Tibial artery (tissue), 4 donors: ENCODE measurements around the gene MRPS6.
A peak's percentile ranks its signal among the peaks of the same experiment; 100 is the strongest.

Source experiments
- DNase-seq, 2 donors: peaks; one replicate each; pipeline ENCODE4 v3.0.0-alpha.2; 2019
- H3K27ac ChIP-seq, 2 donors: fragments of 200-600 bp; sonication (generic) in 1 of 2; 1 replicate in 1 of 2; 2 replicates in 1 of 2; pipeline ENCODE4 v1.5.1; 2018 to 2019; ENCODE audit warnings: mild to moderate bottlenecking in 1 of 2
- H3K27me3 ChIP-seq, 2 donors: fragments of 200-600 bp; sonication (generic) in 1 of 2; one replicate each; pipeline versions ENCODE4 v1.5.1 to v1.6.0; 2016 to 2019
- H3K36me3 ChIP-seq, 3 donors: fragments of 200-600 bp; sonication (generic) in 2 of 3; one replicate each; pipeline ENCODE4 v1.5.1; 2016 to 2019; ENCODE audit warnings: mild to moderate bottlenecking in 2 of 3
- H3K4me1 ChIP-seq, 4 donors: fragments of 200-600 bp; sonication (generic) in 2 of 4; 1 replicate in 3 of 4; 2 replicates in 1 of 4; pipeline ENCODE4 v1.5.1; 2016 to 2019
- H3K4me3 ChIP-seq, 2 donors: fragments of 200-600 bp; sonication (generic) in 1 of 2; 1 replicate in 1 of 2; 2 replicates in 1 of 2; pipeline ENCODE4 v1.5.1; 2018 to 2019; ENCODE audit warnings: mild to moderate bottlenecking in 2 of 2
- H3K9me3 ChIP-seq, 3 donors: fragments of 200-600 bp; sonication (generic) in 1 of 3; one replicate each; pipeline ENCODE4 v1.5.1; 2016 to 2019
- CTCF ChIP-seq, 2 experiments: fragments of 200-600 bp in 1 of 2; fragments of 450-650 bp in 1 of 2; IDR thresholded peaks; one replicate each; pipeline ENCODE4 v1.5.1; 2017 to 2019; ENCODE audit warnings: antibody characterized with exemption in 2 of 2, mild to moderate bottlenecking in 1 of 2, moderate library complexity in 1 of 2
- intact Hi-C: fragments of 100-400 bp; cut with DNase I; formaldehyde crosslinking; loops from one replicate; pipeline ENCODE4 v1.15.0; 2023; ENCODE audit warnings: low total_unique reads

The MRPS6 gene

GRCh38 chr21:34073032-34073748 lies at the start of gene MRPS6, which contains the start of gene SLC5A3:
Gene MRPS6, plus strand, starts transcription at chr21:34073578. Its CDS starts 123 bp downstream, at chr21:34073701.
Gene SLC5A3, plus strand, starts transcription at chr21:34073578. Its CDS starts 21,621 bp downstream, at chr21:34095199.
- Histone ChIP-seq H3K36me3 (no peaks in the 10 kb centered on the region), H3K4me3 (peak within 1 kb of the TSS; percentile 77 to 84), H3K9me3 (no peaks in the 10 kb centered on the region), H3K27me3 (no peaks in the 10 kb centered on the region), H3K27ac (peak within 1 kb of the TSS; percentile 87 to 92), H3K4me1 (peaks cover 0 to 48% (median 13%) of the 10 kb centered on the region in 4 donors)
- peak in 1 of 2 experiments; percentile 30 for TF ChIP-seq CTCF (IDR thresholded peaks at IDR 0.05)
- DNase-seq, result peak; percentile 67 to 89
- intact Hi-C loops, result loop anchor here (5.0 to 10.0 kb wide), 4 partner anchors 54 to 274 kb away; no protein-coding TSS in a partner anchor

GRCh38 chr21:34023691-34024373 lies 49.5 kb upstream of the MRPS6 start:
- no peak overlapping the region for H3K4me3 ChIP-seq
- no peak for TF ChIP-seq CTCF (IDR thresholded peaks at IDR 0.05)
- H3K27ac ChIP-seq, result no peak overlapping the region
- DNase-seq, result no peak
- intact Hi-C loops, result no loop called here
- peaks cover 0 to 6% (median 0%) of the 10 kb centered on the region in 3 donors for H3K9me3 ChIP-seq
- H3K27me3 ChIP-seq, result no peaks in the 10 kb centered on the region
- peaks cover 0 to 8% (median 3%) of the 10 kb centered on the region in 4 donors for H3K4me1 ChIP-seq
- no peaks in the 10 kb centered on the region for H3K36me3 ChIP-seq

DNA sequence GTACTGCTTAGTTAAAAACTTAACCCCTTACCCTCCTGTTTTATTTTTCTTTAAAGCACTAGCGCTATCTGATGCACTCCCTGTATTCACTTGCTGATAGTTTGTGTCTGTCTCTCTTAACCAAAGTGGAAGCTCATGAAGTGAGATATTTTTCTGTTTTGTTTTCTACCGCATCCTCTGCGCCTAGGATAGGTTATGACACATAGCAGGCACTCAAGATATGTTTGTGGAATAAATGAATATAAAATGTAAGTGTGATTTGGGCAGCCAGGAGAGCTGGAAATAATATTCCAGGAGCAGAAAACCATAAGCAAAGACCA lies 49.0 kb upstream of the MRPS6 start:
- no peak for TF ChIP-seq CTCF (IDR thresholded peaks at IDR 0.05)
- Histone ChIP-seq H3K27me3 (no peaks in the 10 kb centered on the region), H3K4me1 (peaks cover 0 to 8% (median 3%) of the 10 kb centered on the region in 4 donors), H3K4me3 (no peak overlapping the region), H3K36me3 (no peaks in the 10 kb centered on the region), H3K9me3 (peaks cover 0 to 6% (median 0%) of the 10 kb centered on the region in 3 donors), H3K27ac (no peak overlapping the region)
- no peak for DNase-seq
- intact Hi-C loops, result no loop called here

DNA sequence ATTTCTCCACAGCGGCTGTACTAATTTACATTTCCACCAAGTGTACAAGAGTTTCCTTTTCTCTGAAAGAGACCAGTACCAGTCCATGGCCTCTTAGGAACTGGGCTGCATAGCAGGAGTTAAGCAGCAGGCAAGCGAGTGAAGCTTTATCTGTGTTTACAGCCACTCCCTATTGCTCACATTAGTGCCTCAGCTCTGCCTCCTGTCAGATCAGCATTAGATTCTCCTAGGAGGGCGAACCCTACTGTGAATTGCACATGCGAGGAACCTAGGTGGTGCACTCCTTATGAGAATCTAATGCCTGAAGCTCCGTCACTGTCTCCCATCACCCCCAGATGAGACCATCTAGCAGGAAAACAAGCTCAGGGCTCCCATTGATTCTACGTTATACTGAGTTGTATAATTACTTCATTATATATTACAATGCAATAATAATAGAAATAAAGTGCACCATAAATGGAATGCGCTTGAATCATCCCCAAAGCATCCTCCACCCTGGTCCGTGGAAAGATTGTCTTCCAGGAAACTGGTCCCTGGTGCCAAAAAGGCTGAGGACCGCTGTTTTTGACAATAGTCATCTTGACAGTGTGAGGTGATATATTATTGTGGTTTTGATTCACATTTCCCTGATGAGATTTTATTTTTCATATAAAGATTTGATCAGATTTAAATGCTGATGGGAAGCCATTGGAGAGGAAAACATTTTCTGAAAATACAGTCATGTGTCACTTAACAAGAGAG lies 45.5 kb upstream of the MRPS6 start:
- peaks cover 0 to 5% (median 2%) of the 10 kb centered on the region in 4 donors for H3K4me1 ChIP-seq
- H3K36me3 ChIP-seq, result no peaks in the 10 kb centered on the region
- H3K9me3 ChIP-seq, result no peaks in the 10 kb centered on the region
- no peak overlapping the region for H3K27ac ChIP-seq
- no peak overlapping the region for H3K4me3 ChIP-seq
- H3K27me3 ChIP-seq, result no peaks in the 10 kb centered on the region
- TF ChIP-seq CTCF (IDR thresholded peaks at IDR 0.05), result no peak
- no peak for DNase-seq
- intact Hi-C loops, result no loop called here

GRCh38 chr21:34029743-34030528 lies 43.4 kb upstream of the MRPS6 start:
- H3K27me3 ChIP-seq, result no peaks in the 10 kb centered on the region
- no peak overlapping the region for H3K4me3 ChIP-seq
- H3K4me1 ChIP-seq, result peaks cover 0 to 10% (median 0%) of the 10 kb centered on the region in 4 donors
- intact Hi-C loops, result no loop called here
- no peaks in the 10 kb centered on the region for H3K9me3 ChIP-seq
- no peak overlapping the region for H3K27ac ChIP-seq
- no peak for DNase-seq
- TF ChIP-seq CTCF (IDR thresholded peaks at IDR 0.05), result no peak
- H3K36me3 ChIP-seq, result no peaks in the 10 kb centered on the region
